HepG2 (cell line): ENCODE results near the gene NRP1. TPM values are rescaled to one million over a fixed set of nuclear protein-coding genes. Genes with fewer than 3 reads are reported as not detected.

ENCODE experiments used
- ARID5B ChIP-seq: IDR thresholded peaks from 2 replicates; pipeline ENCODE4 v1.4.0; 2020; ENCODE audit warnings: mild to moderate bottlenecking, missing genetic modification reagents
- CCAR2 ChIP-seq: fragments of 200-400 bp; formaldehyde crosslinking; optimal IDR thresholded peaks from 2 replicates; pipeline ENCODE3; 2018; ENCODE audit warnings: low read depth, mild to moderate bottlenecking, low read length, moderate library complexity
- CHD4 ChIP-seq: fragments of 200-600 bp; sonication (generic); IDR thresholded peaks from 2 replicates; pipeline ENCODE4 v1.7.0; 2017; ENCODE audit warnings: mild to moderate bottlenecking, low read length, borderline replicate concordance
- MTF1 ChIP-seq: sonication (generic); formaldehyde crosslinking; IDR thresholded peaks from 2 replicates; pipeline ENCODE4 v1.5.0; 2020; ENCODE audit warnings: missing genetic modification reagents
- RXRB ChIP-seq: IDR thresholded peaks from 2 replicates; pipeline ENCODE4 v1.6.1; 2016; ENCODE audit warnings: borderline replicate concordance, missing genetic modification reagents, missing compliant biosample characterization
- SOX13 ChIP-seq, 3 experiments: fragments of 450-650 bp in 1 of 3; sonication (generic) in 1 of 3; formaldehyde crosslinking in 1 of 3; IDR thresholded peaks in 2 of 3; conservative IDR thresholded peaks in 1 of 3; 2 replicates each; pipeline versions ENCODE4 v1.5.0 to v1.6.1; 2016 to 2020; ENCODE audit warnings: antibody characterized with exemption in 1 of 3, mild to moderate bottlenecking in 1 of 3, missing compliant biosample characterization in 1 of 3, missing genetic modification reagents in 1 of 3, moderate library complexity in 1 of 3
- TFAP4 ChIP-seq: sonication (generic); IDR thresholded peaks from 2 replicates; pipeline ENCODE4 v1.6.1; 2016; ENCODE audit warnings: low read depth, borderline replicate concordance
- ZNF407 ChIP-seq: sonication (generic); formaldehyde crosslinking; IDR thresholded peaks from one replicate; pipeline ENCODE4 v1.5.1; 2020; ENCODE audit warnings: mild to moderate bottlenecking, missing genetic modification reagents; ENCODE audit errors: not compliant biosample characterization
- ZNF800 ChIP-seq: sonication (generic); formaldehyde crosslinking; IDR thresholded peaks from 2 replicates; pipeline ENCODE4 v1.4.0; 2020; ENCODE audit warnings: missing genetic modification reagents
- ZNF816 ChIP-seq: sonication (generic); formaldehyde crosslinking; IDR thresholded peaks from 2 replicates; pipeline ENCODE4 v1.8.0; 2022; ENCODE audit warnings: missing genetic modification reagents, mild to moderate bottlenecking, borderline replicate concordance
- polyA plus RNA-seq, 8 experiments: library from polyadenylated mRNA; depleted of rRNA in 3 of 8; stranded (reverse) in 7 of 8; unstranded in 1 of 8; fragments of >200 nt; fragmentation: Illumina TruSeq in 4 of 8; extraction: Trizol in 4 of 8; gene quantifications; 2 replicates each; pipeline versions ENCODE4 v1.2.1 to v1.2.3, GENCODE V29; 2011 to 2016; ENCODE audit warnings: low read depth in 4 of 8, missing spikeins in 1 of 8, mixed read lengths in 1 of 8; ENCODE audit not compliant: insufficient read depth in 1 of 8
- total RNA-seq, 5 experiments: library from RNA; depleted of rRNA; stranded (reverse); fragments of >200 nt; fragmentation: Illumina TruSeq; extraction: Trizol; gene quantifications; 2 replicates each; pipeline ENCODE4 v1.2.3, GENCODE V29; 2016; ENCODE audit warnings: low read depth in 1 of 5
- TF ChIP-seq, protein P1 (sequence below): sonication (generic); formaldehyde crosslinking; IDR thresholded peaks from 2 replicates; pipeline ENCODE4 v1.4.0; 2020; ENCODE audit warnings: missing genetic modification reagents

Gene NRP1
- total and polyA plus RNA-seq, 2 of the 13 experiments (the other 11 are each of a cell fraction or from before 2014, with no cell fraction given), result 5.3 to 5.8 TPM

- TF ChIP-seq ZNF407 (CRISPR knock-in tag) (no peak), ZNF816 (CRISPR knock-in tag) (no peak), CCAR2 (no peak), CHD4 (no peak), TFAP4 (no peak), MTF1 (CRISPR knock-in tag) (no peak), RXRB (CRISPR knock-in tag) (0 out of 2 replicates have a peak, but pooled peaks have one; percentile 19), ARID5B (peak; percentile 56; the same call in 1 of the 2 replicates), ZNF800 (no peak), SOX13 (IDR thresholded peaks at IDR 0.05) (no peak), SOX13 (CRISPR knock-in tag; conservative IDR thresholded peaks at IDR 0.05 in 1 of 2, IDR thresholded peaks at IDR 0.05 in 1 of 2) (peak in 1 of 2 experiments; percentile 33; a peak in 1 of 4 replicates)
- TF ChIP-seq, protein P1, sequence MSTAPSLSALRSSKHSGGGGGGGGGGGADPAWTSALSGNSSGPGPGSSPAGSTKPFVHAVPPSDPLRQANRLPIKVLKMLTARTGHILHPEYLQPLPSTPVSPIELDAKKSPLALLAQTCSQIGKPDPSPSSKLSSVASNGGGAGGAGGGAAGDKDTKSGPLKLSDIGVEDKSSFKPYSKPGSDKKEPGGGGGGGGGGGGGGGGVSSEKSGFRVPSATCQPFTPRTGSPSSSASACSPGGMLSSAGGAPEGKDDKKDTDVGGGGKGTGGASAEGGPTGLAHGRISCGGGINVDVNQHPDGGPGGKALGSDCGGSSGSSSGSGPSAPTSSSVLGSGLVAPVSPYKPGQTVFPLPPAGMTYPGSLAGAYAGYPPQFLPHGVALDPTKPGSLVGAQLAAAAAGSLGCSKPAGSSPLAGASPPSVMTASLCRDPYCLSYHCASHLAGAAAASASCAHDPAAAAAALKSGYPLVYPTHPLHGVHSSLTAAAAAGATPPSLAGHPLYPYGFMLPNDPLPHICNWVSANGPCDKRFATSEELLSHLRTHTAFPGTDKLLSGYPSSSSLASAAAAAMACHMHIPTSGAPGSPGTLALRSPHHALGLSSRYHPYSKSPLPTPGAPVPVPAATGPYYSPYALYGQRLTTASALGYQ, result 0 out of 2 replicates have a peak, but pooled peaks have one; percentile 25
Measured at GRCh38 chr10:33252794-33253203, 81.7 kb downstream of the NRP1 start (continued).
